SU-DHL-6 (cell line): ENCODE data around the gene NTRK1.

ENCODE experiments used
- H2AFZ ChIP-seq: fragments of 200-600 bp; sonication (generic); 2 replicates; pipeline ENCODE4 v1.6.1; 2014; ENCODE audit warnings: low read depth, mild to moderate bottlenecking, moderate library complexity, mixed read lengths, antibody characterized with exemption, low read length; ENCODE audit not compliant: severe bottlenecking
- H3F3A ChIP-seq: fragments of 200-600 bp; shearing (Covaris generic); 2 replicates; pipeline ENCODE4 v1.6.0; 2016; ENCODE audit warnings: antibody characterized with exemption, mild to moderate bottlenecking; ENCODE audit not compliant: insufficient read depth
- H3K27ac ChIP-seq: fragments of 200-600 bp; sonication (generic); 2 replicates; pipeline ENCODE4 v1.5.1; 2016; ENCODE audit warnings: low read depth, mild to moderate bottlenecking, low read length, moderate library complexity, mixed read lengths
- H3K27me3 ChIP-seq: fragments of 200-600 bp; sonication (generic), shearing (Covaris generic); 2 replicates; pipeline ENCODE4 v1.6.0; 2014; ENCODE audit warnings: mild to moderate bottlenecking, low read length
- H3K36me3 ChIP-seq: fragments of 200-600 bp; sonication (generic); 2 replicates; pipeline ENCODE4 v1.6.1; 2014; ENCODE audit warnings: mild to moderate bottlenecking, low read length, mixed read lengths
- H3K4me2 ChIP-seq: fragments of 300-600, 200-600 bp; shearing (Covaris generic), sonication (generic); 2 replicates; pipeline ENCODE4 v1.6.0; 2014; ENCODE audit warnings: low read length, low read depth, mild to moderate bottlenecking; ENCODE audit not compliant: poor library complexity, severe bottlenecking
- H3K4me3 ChIP-seq: fragments of 200-600 bp; sonication (generic); 2 replicates; pipeline ENCODE4 v1.5.1; 2014; ENCODE audit warnings: antibody characterized with exemption, low read length, mild to moderate bottlenecking, mixed read lengths; ENCODE audit not compliant: insufficient read depth, poor library complexity, severe bottlenecking
- H3K79me2 ChIP-seq: fragments of 200-600 bp; sonication (generic); 2 replicates; pipeline ENCODE4 v1.6.1; 2014; ENCODE audit warnings: mild to moderate bottlenecking, low read length, moderate library complexity; ENCODE audit not compliant: insufficient read depth
- H3K9ac ChIP-seq: fragments of 200-600 bp; sonication (generic); 2 replicates; pipeline ENCODE4 v1.7.0; 2014; ENCODE audit warnings: mild to moderate bottlenecking, low read length
- H3K9me2 ChIP-seq: fragments of 200-600 bp; sonication (generic); replicated peaks from 2 replicates; pipeline ENCODE4 v1.6.1; 2014; ENCODE audit warnings: low read length; ENCODE audit not compliant: insufficient read depth
- H3K9me3 ChIP-seq: fragments of 200-600 bp; sonication (generic); 2 replicates; pipeline ENCODE4 v1.6.1; 2014; ENCODE audit warnings: low read length, mixed read lengths; ENCODE audit not compliant: insufficient read depth
- H4K20me1 ChIP-seq: fragments of 200-600 bp; sonication (generic); 2 replicates; pipeline ENCODE4 v1.6.1; 2014; ENCODE audit warnings: low read depth, mild to moderate bottlenecking, antibody characterized with exemption, low read length, moderate library complexity, mixed read lengths
- CTCF ChIP-seq: fragments of 200-600 bp; sonication (generic); IDR thresholded peaks from one replicate; pipeline ENCODE4 v1.5.1; 2017; ENCODE audit warnings: antibody characterized with exemption, mild to moderate bottlenecking, low read length, moderate library complexity; ENCODE audit not compliant: insufficient read depth, poor library complexity, severe bottlenecking
- EZH2phosphoT487 ChIP-seq: fragments of 200-600 bp; sonication (generic), shearing (Covaris generic); conservative IDR thresholded peaks from 2 replicates; pipeline ENCODE4 v1.6.1; 2018; ENCODE audit warnings: mild to moderate bottlenecking, antibody characterized with exemption, low read length, moderate library complexity, mixed read lengths

NTRK1 gene

GRCh38 chr1:156884560-156885184 is 24.0 kb downstream of the NTRK1 start:
- H4K20me1 ChIP-seq = no peaks in the 10 kb centered on the region
- H3K9ac ChIP-seq = no peak overlapping the region
- H2AFZ ChIP-seq = no peak overlapping the region
- no peak overlapping the region for H3K4me3 ChIP-seq
- no peaks in the 10 kb centered on the region for H3K36me3 ChIP-seq
- TF ChIP-seq EZH2phosphoT487 = no peak
- TF ChIP-seq CTCF = no peak
- H3K27ac ChIP-seq = no peak overlapping the region
- H3K9me2 ChIP-seq = no peaks in the 10 kb centered on the region
- no peak overlapping the region for H3K4me2 ChIP-seq
- no peaks in the 10 kb centered on the region for H3K27me3 ChIP-seq
- H3K9me3 ChIP-seq = no peaks in the 10 kb centered on the region
- no peaks in the 10 kb centered on the region for H3F3A ChIP-seq
- no peaks in the 10 kb centered on the region for H3K79me2 ChIP-seq

- no peak for TF ChIP-seq EZH2phosphoT487
- TF ChIP-seq CTCF = no peak
Measured at GRCh38 chr1:156885314-156885713, 24.6 kb downstream of the NTRK1 start.

GRCh38 chr1:156885880-156886355 is 25.3 kb downstream of the NTRK1 start:
- H3K9ac ChIP-seq = no peak overlapping the region
- H3K27ac ChIP-seq = no peak overlapping the region

More at GRCh38 chr1:156885314-156885713, 24.6 kb downstream of the NTRK1 start:
- Histone ChIP-seq H3K27ac (no peak overlapping the region), H3K79me2 (no peaks in the 10 kb centered on the region), H4K20me1 (no peaks in the 10 kb centered on the region), H3K9me2 (no peaks in the 10 kb centered on the region), H3K4me2 (no peak overlapping the region), H3K4me3 (no peak overlapping the region), H3K9me3 (no peaks in the 10 kb centered on the region), H3K36me3 (no peaks in the 10 kb centered on the region), H3K27me3 (no peaks in the 10 kb centered on the region), H2AFZ (no peak overlapping the region), H3K9ac (no peak overlapping the region), H3F3A (no peaks in the 10 kb centered on the region)

More at GRCh38 chr1:156885880-156886355, 25.3 kb downstream of the NTRK1 start:
- H3K9me2 ChIP-seq = no peaks in the 10 kb centered on the region
- no peak overlapping the region for H3K4me3 ChIP-seq
- no peaks in the 10 kb centered on the region for H3K36me3 ChIP-seq
- H3K4me2 ChIP-seq = no peak overlapping the region
- H3F3A ChIP-seq = no peaks in the 10 kb centered on the region
- H4K20me1 ChIP-seq = no peaks in the 10 kb centered on the region
- TF ChIP-seq EZH2phosphoT487 = no peak
- no peak for TF ChIP-seq CTCF
- no peaks in the 10 kb centered on the region for H3K27me3 ChIP-seq
- H3K79me2 ChIP-seq = no peaks in the 10 kb centered on the region
- no peak overlapping the region for H2AFZ ChIP-seq
- H3K9me3 ChIP-seq = no peaks in the 10 kb centered on the region
